ENCODE data around the gene POC1A. TPM values are rescaled to one million over a fixed set of nuclear protein-coding genes. Genes with fewer than 3 reads are reported as not detected.

The POC1A gene
- polyA plus RNA-seq, 1 donor from 2014 or later: 1.3 TPM

- H3K79me2 ChIP-seq (replicated peaks; ENCODE audit: insufficient read depth, low read length): no peaks in the 10 kb centered on the region
- H3K27me3 ChIP-seq (ENCODE audit: insufficient read depth, low read depth, low read length): no peaks in the 10 kb centered on the region
- H3F3A ChIP-seq (ENCODE audit: insufficient read depth, low read length, poor library complexity, severe bottlenecking): no peaks in the 10 kb centered on the region
- no peak overlapping the region for H3K4me2 ChIP-seq (ENCODE audit: low read length)
- TF ChIP-seq EP300 (conservative IDR thresholded peaks at IDR 0.05; ENCODE audit: poor library complexity, severe bottlenecking) (peak; percentile 31), SMC3 (conservative IDR thresholded peaks at IDR 0.05; ENCODE audit: poor library complexity) (no peak), EZH2 (IDR thresholded peaks at IDR 0.05; ENCODE audit: borderline replicate concordance, insufficient read depth, low read length, poor library complexity, severe bottlenecking) (no peak), POLR2AphosphoS5 (IDR thresholded peaks at IDR 0.05) (peak; percentile 23), RAD21 (conservative IDR thresholded peaks at IDR 0.05) (no peak), REST (IDR thresholded peaks at IDR 0.05; ENCODE audit: borderline replicate concordance) (no peak)
- H3K27ac ChIP-seq (ENCODE audit: low read length): peak overlapping the region; percentile 68
- no peak overlapping the region for H2AFZ ChIP-seq (ENCODE audit: low read depth, low read length)
- no peaks in the 10 kb centered on the region for H3K9me2 ChIP-seq (ENCODE audit: insufficient read depth, low read length)
- no peaks in the 10 kb centered on the region for H4K20me1 ChIP-seq (ENCODE audit: insufficient read depth)
- H3K4me3 ChIP-seq (ENCODE audit: low read length): peak overlapping the region; percentile 4
- H3K9me3 ChIP-seq (ENCODE audit: low read length): no peaks in the 10 kb centered on the region
- no peaks in the 10 kb centered on the region for H3K36me3 ChIP-seq (ENCODE audit: insufficient read depth, low read length)
- peak overlapping the region; percentile 41 for H3K9ac ChIP-seq (ENCODE audit: low read length)
Measured at GRCh38 chr3:52108302-52109232, 45.7 kb downstream of the POC1A start.

- H3K9ac ChIP-seq (ENCODE audit: low read length): no peak overlapping the region
Measured at GRCh38 chr3:52106951-52107611, 47.1 kb downstream of the POC1A start.

More at GRCh38 chr3:52106951-52107611, 47.1 kb downstream of the POC1A start:
- Histone ChIP-seq H3K79me2 (replicated peaks; ENCODE audit: insufficient read depth, low read length) (no peaks in the 10 kb centered on the region), H3K9me2 (ENCODE audit: insufficient read depth, low read length) (no peaks in the 10 kb centered on the region), H3K4me3 (ENCODE audit: low read length) (no peak overlapping the region), H4K20me1 (ENCODE audit: insufficient read depth) (no peaks in the 10 kb centered on the region), H3K27ac (ENCODE audit: low read length) (no peak overlapping the region), H3K27me3 (ENCODE audit: insufficient read depth, low read depth, low read length) (no peaks in the 10 kb centered on the region), H3K9me3 (ENCODE audit: low read length) (no peaks in the 10 kb centered on the region), H3K4me2 (ENCODE audit: low read length) (no peak overlapping the region), H3F3A (ENCODE audit: insufficient read depth, low read length, poor library complexity, severe bottlenecking) (no peaks in the 10 kb centered on the region), H3K36me3 (ENCODE audit: insufficient read depth, low read length) (no peaks in the 10 kb centered on the region), H2AFZ (ENCODE audit: low read depth, low read length) (no peak overlapping the region)
- TF ChIP-seq CTCF (IDR thresholded peaks at IDR 0.05; ENCODE audit: poor library complexity, severe bottlenecking): no peak

Data from neural cell (in vitro differentiated cells).